ENCODE measurements around the gene FGFR1OP2.

DNA sequence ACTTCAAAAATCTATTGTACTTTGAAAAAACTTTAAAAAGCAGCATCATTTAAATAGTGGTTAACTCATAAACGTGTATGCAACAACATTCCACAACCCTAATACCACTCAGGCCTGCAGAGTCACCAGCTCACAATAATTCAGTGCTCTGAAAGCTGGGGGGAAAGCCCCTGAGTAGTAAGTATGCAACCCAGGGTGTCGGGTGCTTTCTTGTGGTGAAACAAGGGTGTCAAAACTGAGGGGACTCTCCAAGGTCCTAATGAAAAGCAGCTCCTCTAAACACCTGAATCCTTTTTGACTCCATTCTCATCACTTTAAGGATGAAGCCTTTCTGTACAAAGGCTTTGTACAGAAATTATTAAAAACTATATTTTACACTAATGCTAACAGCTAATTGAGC is 33.7 kb downstream of the FGFR1OP2 start:
- TF ChIP-seq POLR2A (IDR thresholded peaks at IDR 0.05; ENCODE audit: low read depth, low read length) (no peak), POLR2AphosphoS5 (IDR thresholded peaks at IDR 0.05; ENCODE audit: low read depth, low read length) (no peak), TAF1 (IDR thresholded peaks at IDR 0.05; ENCODE audit: borderline replicate concordance, low read depth, low read length) (no peak)
